ENCODE measurements around the gene SHISA8.

SHISA8 gene

GRCh38 chr22:41868556-41868955, 46.3 kb downstream of the SHISA8 start:
- DNase-seq (ENCODE audit: low spot score) (no peak), ATAC-seq (ENCODE audit: low read depth) (no peak)
- Histone ChIP-seq H3K9me3 (ENCODE audit: severe bottlenecking) (no peaks in the 10 kb centered on the region), H3K4me1 (ENCODE audit: insufficient read depth, poor library complexity, severe bottlenecking) (no peaks in the 10 kb centered on the region), H3K36me3 (ENCODE audit: low read depth) (peaks cover 97% of the 10 kb centered on the region), H3K4me3 (ENCODE audit: severe bottlenecking) (no peak overlapping the region), H3K27me3 (ENCODE audit: insufficient read depth, poor library complexity, severe bottlenecking) (no peaks in the 10 kb centered on the region), H3K27ac (ENCODE audit: poor library complexity, severe bottlenecking) (no peak overlapping the region)
- TF ChIP-seq, protein P1, sequence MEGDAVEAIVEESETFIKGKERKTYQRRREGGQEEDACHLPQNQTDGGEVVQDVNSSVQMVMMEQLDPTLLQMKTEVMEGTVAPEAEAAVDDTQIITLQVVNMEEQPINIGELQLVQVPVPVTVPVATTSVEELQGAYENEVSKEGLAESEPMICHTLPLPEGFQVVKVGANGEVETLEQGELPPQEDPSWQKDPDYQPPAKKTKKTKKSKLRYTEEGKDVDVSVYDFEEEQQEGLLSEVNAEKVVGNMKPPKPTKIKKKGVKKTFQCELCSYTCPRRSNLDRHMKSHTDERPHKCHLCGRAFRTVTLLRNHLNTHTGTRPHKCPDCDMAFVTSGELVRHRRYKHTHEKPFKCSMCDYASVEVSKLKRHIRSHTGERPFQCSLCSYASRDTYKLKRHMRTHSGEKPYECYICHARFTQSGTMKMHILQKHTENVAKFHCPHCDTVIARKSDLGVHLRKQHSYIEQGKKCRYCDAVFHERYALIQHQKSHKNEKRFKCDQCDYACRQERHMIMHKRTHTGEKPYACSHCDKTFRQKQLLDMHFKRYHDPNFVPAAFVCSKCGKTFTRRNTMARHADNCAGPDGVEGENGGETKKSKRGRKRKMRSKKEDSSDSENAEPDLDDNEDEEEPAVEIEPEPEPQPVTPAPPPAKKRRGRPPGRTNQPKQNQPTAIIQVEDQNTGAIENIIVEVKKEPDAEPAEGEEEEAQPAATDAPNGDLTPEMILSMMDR (IDR thresholded peaks at IDR 0.05; ENCODE audit: poor library complexity, severe bottlenecking): no peak

GRCh38 chr22:41863472-41863871, 51.4 kb downstream of the SHISA8 start:
- Histone ChIP-seq H3K9me3 (ENCODE audit: severe bottlenecking) (no peaks in the 10 kb centered on the region), H3K27me3 (ENCODE audit: insufficient read depth, poor library complexity, severe bottlenecking) (no peaks in the 10 kb centered on the region), H3K27ac (ENCODE audit: poor library complexity, severe bottlenecking) (no peak overlapping the region), H3K36me3 (ENCODE audit: low read depth) (peaks cover 66% of the 10 kb centered on the region), H3K4me1 (ENCODE audit: insufficient read depth, poor library complexity, severe bottlenecking) (peaks cover 33% of the 10 kb centered on the region), H3K4me3 (ENCODE audit: severe bottlenecking) (no peak overlapping the region)
- ATAC-seq (ENCODE audit: low read depth) (no peak), DNase-seq (ENCODE audit: low spot score) (no peak)
- TF ChIP-seq, protein P1 (IDR thresholded peaks at IDR 0.05; ENCODE audit: poor library complexity, severe bottlenecking): no peak

GRCh38 chr22:41862530-41863266, 52.2 kb downstream of the SHISA8 start:
- H3K4me3 ChIP-seq (ENCODE audit: severe bottlenecking): no peak overlapping the region
- ATAC-seq (ENCODE audit: low read depth): no peak

GRCh38 chr22:41862160-41862529, 52.7 kb downstream of the SHISA8 start:
- Histone ChIP-seq H3K27ac (ENCODE audit: poor library complexity, severe bottlenecking) (peak overlapping the region; percentile 27), H3K27me3 (ENCODE audit: insufficient read depth, poor library complexity, severe bottlenecking) (no peaks in the 10 kb centered on the region), H3K4me3 (ENCODE audit: severe bottlenecking) (no peak overlapping the region), H3K4me1 (ENCODE audit: insufficient read depth, poor library complexity, severe bottlenecking) (peaks cover 46% of the 10 kb centered on the region), H3K9me3 (ENCODE audit: severe bottlenecking) (no peaks in the 10 kb centered on the region), H3K36me3 (ENCODE audit: low read depth) (peaks cover 64% of the 10 kb centered on the region)
- no peak for ATAC-seq (ENCODE audit: low read depth)
- TF ChIP-seq, protein P1 (IDR thresholded peaks at IDR 0.05; ENCODE audit: poor library complexity, severe bottlenecking): no peak
- DNase-seq (ENCODE audit: low spot score): no peak

More at GRCh38 chr22:41862530-41863266, 52.2 kb downstream of the SHISA8 start:
- H3K27me3 ChIP-seq (ENCODE audit: insufficient read depth, poor library complexity, severe bottlenecking): no peaks in the 10 kb centered on the region
- no peaks in the 10 kb centered on the region for H3K9me3 ChIP-seq (ENCODE audit: severe bottlenecking)
- H3K36me3 ChIP-seq (ENCODE audit: low read depth): peaks cover 64% of the 10 kb centered on the region
- no peak for DNase-seq (ENCODE audit: low spot score)
- H3K4me1 ChIP-seq (ENCODE audit: insufficient read depth, poor library complexity, severe bottlenecking): peaks cover 41% of the 10 kb centered on the region
- TF ChIP-seq, protein P1 (IDR thresholded peaks at IDR 0.05; ENCODE audit: poor library complexity, severe bottlenecking): no peak
- peak overlapping the region; percentile 27 for H3K27ac ChIP-seq (ENCODE audit: poor library complexity, severe bottlenecking)
